Activated CD4-positive, alpha-beta T cell treated with anti-CD3 and anti-CD28 coated beads, Interleukin-2, amount 50 U/mL, for 4 hours (primary cell): ENCODE measurements around the gene CATSPERB.
"Not testable (repeated sequence)": the region's sequence is repeated elsewhere in the genome, so short reads cannot be mapped to it uniquely, and the experiment has no call there.

ENCODE experiments used
- DNase-seq, 2 experiments: peaks; one replicate each; pipeline ENCODE4 v3.0.0-alpha.2; 2020

Gene CATSPERB

GRCh38 chr14:91654836-91655235 lies 77.0 kb downstream of the CATSPERB start:
- no peak for DNase-seq

GRCh38 chr14:91653451-91653850 lies 78.4 kb downstream of the CATSPERB start:
- no peak for DNase-seq

GRCh38 chr14:91649930-91650329 lies 82.0 kb downstream of the CATSPERB start:
- DNase-seq = no peak

- DNase-seq = no peak
These were observed 84.0 kb downstream of the CATSPERB start for GRCh38 chr14:91647856-91648255.

- DNase-seq = no peak
These were observed 95.3 kb downstream of the CATSPERB start for GRCh38 chr14:91636604-91637003.

- no peak for DNase-seq
These were observed 107.1 kb downstream of the CATSPERB start for GRCh38 chr14:91624757-91625156.

- no peak for DNase-seq
These were observed 117.7 kb downstream of the CATSPERB start for GRCh38 chr14:91614187-91614586.

GRCh38 chr14:91613459-91614112 lies 118.3 kb downstream of the CATSPERB start:
- DNase-seq = no peak

- no peak for DNase-seq
These were observed 120.4 kb downstream of the CATSPERB start for GRCh38 chr14:91611528-91611927.

GRCh38 chr14:91609161-91609560 lies 122.7 kb downstream of the CATSPERB start:
- no peak for DNase-seq

GRCh38 chr14:91607322-91608047 lies 124.4 kb downstream of the CATSPERB start:
- DNase-seq = no peak

- no peak for DNase-seq
These were observed 125.0 kb downstream of the CATSPERB start for GRCh38 chr14:91606851-91607250.

- not testable (repeated sequence) for DNase-seq
These were observed 127.3 kb downstream of the CATSPERB start for GRCh38 chr14:91604611-91605010.

- no peak for DNase-seq
These were observed 131.9 kb downstream of the CATSPERB start for GRCh38 chr14:91599994-91600393.

GRCh38 chr14:91595736-91596135 lies 136.2 kb downstream of the CATSPERB start:
- no peak for DNase-seq

GRCh38 chr14:91593957-91594356 lies 137.9 kb downstream of the CATSPERB start:
- DNase-seq = not testable (repeated sequence)

GRCh38 chr14:91586410-91586809 lies 145.5 kb downstream of the CATSPERB start:
- DNase-seq = no peak

- DNase-seq = no peak
These were observed 146.0 kb downstream of the CATSPERB start for GRCh38 chr14:91585856-91586255.

- no peak for DNase-seq
These were observed 149.1 kb downstream of the CATSPERB start for GRCh38 chr14:91582761-91583160.

GRCh38 chr14:91580876-91581577 lies 150.9 kb downstream of the CATSPERB start:
- no peak for DNase-seq

GRCh38 chr14:91577632-91578233 lies 154.2 kb downstream of the CATSPERB start:
- no peak for DNase-seq

GRCh38 chr14:91575469-91576208 lies 156.2 kb downstream of the CATSPERB start:
- no peak for DNase-seq
